GM21529 (cell line): ENCODE results near the gene CASTOR1.

Source experiments
- ATAC-seq: cut with Tn5 transposase; IDR thresholded peaks from one replicate; pipeline ENCODE4 v1.9.1; 2021; ENCODE audit not compliant: unreplicated experiment

Gene CASTOR1

GRCh38 chr22:30266445-30267381 is 22.6 kb downstream of the CASTOR1 start, which contains the start of gene OSM:
TSS of gene OSM (minus strand) at chr22:30266851. CDS start at chr22:30266799, 52 bp downstream.
- peak; percentile 5 for ATAC-seq

GRCh38 chr22:30265823-30266444 is 23.4 kb downstream of the CASTOR1 start:
- ATAC-seq: peak; percentile 73

- ATAC-seq: no peak
Measured at GRCh38 chr22:30265131-30265720, 24.1 kb downstream of the CASTOR1 start.

GRCh38 chr22:30263883-30264282 is 25.4 kb downstream of the CASTOR1 start:
- no peak for ATAC-seq

GRCh38 chr22:30262917-30263741 is 26.2 kb downstream of the CASTOR1 start:
- ATAC-seq: no peak

GRCh38 chr22:30262112-30262511 is 27.2 kb downstream of the CASTOR1 start:
- ATAC-seq: no peak

- no peak for ATAC-seq
Measured at GRCh38 chr22:30261134-30261533, 28.2 kb downstream of the CASTOR1 start.

- no peak for ATAC-seq
Measured at GRCh38 chr22:30260682-30261081, 28.6 kb downstream of the CASTOR1 start.

- no peak for ATAC-seq
Measured at GRCh38 chr22:30260276-30260675, 29.0 kb downstream of the CASTOR1 start.

GRCh38 chr22:30254314-30254713 is 35.0 kb downstream of the CASTOR1 start:
- ATAC-seq: no peak

- ATAC-seq: no peak
Measured at GRCh38 chr22:30253205-30253852, 36.0 kb downstream of the CASTOR1 start.

GRCh38 chr22:30252411-30253204 is 36.7 kb downstream of the CASTOR1 start:
- ATAC-seq: no peak

- no peak for ATAC-seq
Measured at GRCh38 chr22:30251711-30252110, 37.6 kb downstream of the CASTOR1 start.

GRCh38 chr22:30250661-30251267 is 38.5 kb downstream of the CASTOR1 start:
- ATAC-seq: no peak

GRCh38 chr22:30250039-30250565 is 39.2 kb downstream of the CASTOR1 start:
- ATAC-seq: no peak

- no peak for ATAC-seq
Measured at GRCh38 chr22:30249049-30250038, 40.0 kb downstream of the CASTOR1 start.

GRCh38 chr22:30248484-30248883 is 40.8 kb downstream of the CASTOR1 start:
- no peak for ATAC-seq

GRCh38 chr22:30247974-30248373 is 41.3 kb downstream of the CASTOR1 start:
- ATAC-seq: no peak
